ENCODE measurements around the gene FAM13C.
"Not testable (repeated sequence)": the region's sequence is repeated elsewhere in the genome, so short reads cannot be mapped to it uniquely, and the experiment has no call there.

The FAM13C gene

DNA sequence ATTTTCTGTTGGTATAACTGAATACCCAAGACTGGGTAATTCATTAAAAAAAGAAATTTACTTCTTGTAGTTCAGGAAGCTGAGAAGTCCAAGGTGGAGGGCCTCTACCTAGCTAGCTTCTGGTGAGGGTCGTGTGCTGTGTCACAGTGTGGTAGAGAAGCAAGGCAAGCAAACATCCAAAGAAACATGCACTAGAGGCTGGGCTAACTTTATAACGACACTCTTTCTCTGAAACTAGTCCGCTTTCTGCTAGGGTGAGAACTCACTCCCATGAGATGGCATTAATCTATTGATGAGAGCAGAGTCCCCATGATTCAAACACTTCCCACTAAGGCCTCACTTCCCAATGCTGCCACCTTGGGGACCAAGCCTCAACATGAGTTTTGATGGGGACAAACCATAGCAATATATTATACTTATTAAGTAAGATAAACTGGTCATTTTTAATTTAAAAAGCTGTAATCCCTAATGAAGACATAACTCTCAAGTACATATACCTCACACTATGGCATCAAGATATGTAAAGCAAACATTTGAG lies 135.1 kb downstream of the FAM13C start:
- no peak for TF ChIP-seq TOX (CRISPR knock-in tag; IDR thresholded peaks at IDR 0.05; ENCODE audit: borderline replicate concordance)
- no peak for TF ChIP-seq ZFP30 (CRISPR knock-in tag; IDR thresholded peaks at IDR 0.05)
- no peak for TF ChIP-seq ARNTL (CRISPR knock-in tag; IDR thresholded peaks at IDR 0.05; ENCODE audit: borderline replicate concordance, low read depth)
- no peak for TF ChIP-seq SNAI2 (CRISPR knock-in tag; IDR thresholded peaks at IDR 0.05)
- TF ChIP-seq, protein P1, sequence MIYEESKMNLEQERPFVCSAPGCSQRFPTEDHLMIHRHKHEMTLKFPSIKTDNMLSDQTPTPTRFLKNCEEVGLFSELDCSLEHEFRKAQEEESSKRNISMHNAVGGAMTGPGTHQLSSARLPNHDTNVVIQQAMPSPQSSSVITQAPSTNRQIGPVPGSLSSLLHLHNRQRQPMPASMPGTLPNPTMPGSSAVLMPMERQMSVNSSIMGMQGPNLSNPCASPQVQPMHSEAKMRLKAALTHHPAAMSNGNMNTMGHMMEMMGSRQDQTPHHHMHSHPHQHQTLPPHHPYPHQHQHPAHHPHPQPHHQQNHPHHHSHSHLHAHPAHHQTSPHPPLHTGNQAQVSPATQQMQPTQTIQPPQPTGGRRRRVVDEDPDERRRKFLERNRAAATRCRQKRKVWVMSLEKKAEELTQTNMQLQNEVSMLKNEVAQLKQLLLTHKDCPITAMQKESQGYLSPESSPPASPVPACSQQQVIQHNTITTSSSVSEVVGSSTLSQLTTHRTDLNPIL (CRISPR knock-in tag; IDR thresholded peaks at IDR 0.05; ENCODE audit: low read depth): no peak
- TF ChIP-seq BACH2 (CRISPR knock-in tag; IDR thresholded peaks at IDR 0.05; ENCODE audit: borderline replicate concordance): no peak
- no peak for TF ChIP-seq ZC3H10 (CRISPR knock-in tag; IDR thresholded peaks at IDR 0.05)
- TF ChIP-seq ZNF8 (CRISPR knock-in tag; IDR thresholded peaks at IDR 0.05): no peak
- no peak for TF ChIP-seq CSDC2 (CRISPR knock-in tag; IDR thresholded peaks at IDR 0.05)
- no peak for TF ChIP-seq CSRNP3 (CRISPR knock-in tag; IDR thresholded peaks at IDR 0.05)
- no peak for TF ChIP-seq ZNF70 (CRISPR knock-in tag; IDR thresholded peaks at IDR 0.05)
- TF ChIP-seq TCF4 (CRISPR knock-in tag; IDR thresholded peaks at IDR 0.05; ENCODE audit: borderline replicate concordance): no peak
- TF ChIP-seq ZNF565 (CRISPR knock-in tag; conservative IDR thresholded peaks at IDR 0.05; ENCODE audit: low read depth): no peak
- no peak for TF ChIP-seq ESRRG (CRISPR knock-in tag; IDR thresholded peaks at IDR 0.05)
- no peak for TF ChIP-seq RARB (CRISPR knock-in tag; IDR thresholded peaks at IDR 0.05)
- no peak for ATAC-seq

DNA sequence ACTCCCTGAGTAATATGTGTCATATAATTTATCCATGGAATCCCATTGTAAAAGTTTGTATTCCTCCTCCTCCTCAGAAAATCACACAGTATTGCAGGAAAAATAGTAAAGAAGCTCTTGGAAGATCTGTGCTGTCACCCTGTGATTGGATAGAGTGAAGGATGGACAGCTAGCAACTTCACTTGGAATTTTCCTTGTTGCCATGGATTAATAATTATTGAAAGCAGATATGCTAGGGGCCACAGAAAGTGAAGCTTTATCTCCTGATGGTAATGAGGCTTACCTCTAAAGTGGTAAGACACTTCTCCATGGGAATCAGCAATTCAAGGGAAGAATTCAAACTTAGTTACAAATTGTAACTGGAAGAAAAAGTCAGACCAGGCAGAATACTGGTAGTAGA lies 137.1 kb downstream of the FAM13C start:
- ATAC-seq: no peak
- TF ChIP-seq, protein P2, sequence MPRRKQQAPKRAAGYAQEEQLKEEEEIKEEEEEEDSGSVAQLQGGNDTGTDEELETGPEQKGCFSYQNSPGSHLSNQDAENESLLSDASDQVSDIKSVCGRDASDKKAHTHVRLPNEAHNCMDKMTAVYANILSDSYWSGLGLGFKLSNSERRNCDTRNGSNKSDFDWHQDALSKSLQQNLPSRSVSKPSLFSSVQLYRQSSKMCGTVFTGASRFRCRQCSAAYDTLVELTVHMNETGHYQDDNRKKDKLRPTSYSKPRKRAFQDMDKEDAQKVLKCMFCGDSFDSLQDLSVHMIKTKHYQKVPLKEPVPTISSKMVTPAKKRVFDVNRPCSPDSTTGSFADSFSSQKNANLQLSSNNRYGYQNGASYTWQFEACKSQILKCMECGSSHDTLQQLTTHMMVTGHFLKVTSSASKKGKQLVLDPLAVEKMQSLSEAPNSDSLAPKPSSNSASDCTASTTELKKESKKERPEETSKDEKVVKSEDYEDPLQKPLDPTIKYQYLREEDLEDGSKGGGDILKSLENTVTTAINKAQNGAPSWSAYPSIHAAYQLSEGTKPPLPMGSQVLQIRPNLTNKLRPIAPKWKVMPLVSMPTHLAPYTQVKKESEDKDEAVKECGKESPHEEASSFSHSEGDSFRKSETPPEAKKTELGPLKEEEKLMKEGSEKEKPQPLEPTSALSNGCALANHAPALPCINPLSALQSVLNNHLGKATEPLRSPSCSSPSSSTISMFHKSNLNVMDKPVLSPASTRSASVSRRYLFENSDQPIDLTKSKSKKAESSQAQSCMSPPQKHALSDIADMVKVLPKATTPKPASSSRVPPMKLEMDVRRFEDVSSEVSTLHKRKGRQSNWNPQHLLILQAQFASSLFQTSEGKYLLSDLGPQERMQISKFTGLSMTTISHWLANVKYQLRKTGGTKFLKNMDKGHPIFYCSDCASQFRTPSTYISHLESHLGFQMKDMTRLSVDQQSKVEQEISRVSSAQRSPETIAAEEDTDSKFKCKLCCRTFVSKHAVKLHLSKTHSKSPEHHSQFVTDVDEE (CRISPR knock-in tag; IDR thresholded peaks at IDR 0.05): no peak
- TF ChIP-seq POU6F1 (CRISPR knock-in tag; IDR thresholded peaks at IDR 0.05; ENCODE audit: borderline replicate concordance, low read depth): no peak
- no peak for TF ChIP-seq ZNF565 (CRISPR knock-in tag; conservative IDR thresholded peaks at IDR 0.05; ENCODE audit: low read depth)
- no peak for TF ChIP-seq ZC3H10 (CRISPR knock-in tag; IDR thresholded peaks at IDR 0.05)
- TF ChIP-seq TCF4 (CRISPR knock-in tag; IDR thresholded peaks at IDR 0.05; ENCODE audit: borderline replicate concordance): no peak
- TF ChIP-seq PATZ1 (CRISPR knock-in tag; IDR thresholded peaks at IDR 0.05; ENCODE audit: borderline replicate concordance): no peak
- TF ChIP-seq RARB (CRISPR knock-in tag; IDR thresholded peaks at IDR 0.05): no peak
- TF ChIP-seq PPARA (CRISPR knock-in tag; IDR thresholded peaks at IDR 0.05; ENCODE audit: borderline replicate concordance): no peak

DNA sequence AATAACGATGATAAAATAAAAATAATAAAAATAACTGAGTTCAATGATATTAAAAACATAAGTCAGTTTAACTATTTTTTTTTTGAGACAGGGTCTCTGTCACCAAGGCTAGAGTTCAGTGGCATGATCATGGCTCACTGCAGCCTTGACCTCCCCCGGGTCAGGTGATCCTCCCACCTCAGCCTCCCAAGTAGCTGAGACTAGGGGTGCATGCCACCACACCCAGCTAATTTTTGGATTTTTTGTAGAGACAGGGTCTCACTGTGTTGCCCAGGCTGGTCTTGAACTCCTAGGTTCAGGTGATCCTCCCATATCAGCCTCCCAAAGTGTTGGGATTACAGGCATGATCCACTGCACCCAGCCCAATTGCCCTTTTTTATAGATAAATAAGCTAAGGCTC lies 138.8 kb downstream of the FAM13C start:
- ATAC-seq: not testable (repeated sequence)

- no peak for ATAC-seq
- TF ChIP-seq POU6F1 (CRISPR knock-in tag; IDR thresholded peaks at IDR 0.05; ENCODE audit: borderline replicate concordance, low read depth) (no peak), ESRRG (CRISPR knock-in tag; IDR thresholded peaks at IDR 0.05) (no peak), TCF4 (CRISPR knock-in tag; IDR thresholded peaks at IDR 0.05; ENCODE audit: borderline replicate concordance) (no peak), PATZ1 (CRISPR knock-in tag; IDR thresholded peaks at IDR 0.05; ENCODE audit: borderline replicate concordance) (no peak), BACH2 (CRISPR knock-in tag; IDR thresholded peaks at IDR 0.05; ENCODE audit: borderline replicate concordance) (no peak)
- TF ChIP-seq, protein P2 (CRISPR knock-in tag; IDR thresholded peaks at IDR 0.05): no peak
Observed at GRCh38 chr10:59222788-59223187, 139.6 kb downstream of the FAM13C start.
